Measurements from ENCODE around the gene CCDC88C.

Gene CCDC88C

GRCh38 chr14:91318911-91319310 is 98.7 kb downstream of the CCDC88C start:
- H3K4me3 ChIP-seq: no peak overlapping the region
- TF ChIP-seq CTCF (IDR thresholded peaks at IDR 0.05): no peak
- DNase-seq (ENCODE audit: low spot score): no peak
- no peak overlapping the region for H3K27ac ChIP-seq

GRCh38 chr14:91317381-91318308 is 100.0 kb downstream of the CCDC88C start:
- TF ChIP-seq CTCF (IDR thresholded peaks at IDR 0.05): no peak
- peak overlapping the region in 1 of 2 donors; percentile 34 for H3K27ac ChIP-seq

DNA sequence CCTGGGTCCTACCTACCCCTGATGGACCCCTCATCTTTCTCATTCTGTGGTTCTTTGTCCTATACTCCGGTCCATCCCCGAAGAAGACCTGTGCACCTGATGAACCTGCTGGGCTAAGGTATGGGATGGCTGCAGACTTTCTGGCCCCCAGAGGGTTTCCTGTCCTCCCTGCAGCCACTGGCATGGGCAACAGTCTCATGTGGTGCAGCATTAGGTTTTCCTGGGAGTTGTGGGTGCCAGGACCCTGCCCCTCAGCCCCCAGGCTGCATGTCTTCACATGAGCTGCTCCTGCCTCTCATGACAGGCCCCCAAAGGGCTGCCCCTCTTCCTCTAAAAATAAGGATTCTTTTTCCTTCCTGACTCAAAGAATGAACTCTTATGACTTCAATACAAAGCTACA is 100.9 kb downstream of the CCDC88C start:
- TF ChIP-seq CTCF (IDR thresholded peaks at IDR 0.05): no peak
- Histone ChIP-seq H3K27ac (no peak overlapping the region), H3K4me3 (no peak overlapping the region)
- no peak for DNase-seq (ENCODE audit: low spot score)

More at GRCh38 chr14:91317381-91318308, 100.0 kb downstream of the CCDC88C start:
- DNase-seq (ENCODE audit: low spot score): no peak
- H3K4me3 ChIP-seq: peak overlapping the region; percentile 21

DNA sequence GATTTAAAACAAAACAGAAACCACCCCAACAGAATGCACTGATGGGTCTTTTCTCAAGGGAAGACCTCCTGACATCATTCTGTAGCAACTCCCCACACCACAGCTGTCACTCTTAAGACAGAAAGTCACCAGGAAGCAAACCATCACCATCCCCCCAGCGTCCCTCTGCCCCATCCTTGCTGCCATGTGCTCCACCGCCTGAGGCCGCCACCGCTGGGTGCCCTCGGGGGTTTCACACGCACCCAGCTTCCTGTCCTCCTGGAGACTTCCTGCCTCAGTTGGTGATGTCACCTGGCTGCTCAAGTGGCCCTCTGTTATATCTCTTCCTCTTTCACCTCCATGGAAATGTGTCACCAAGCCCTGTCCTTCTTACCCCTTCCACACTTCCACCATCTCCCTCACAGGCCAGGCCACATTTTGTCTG is 101.8 kb downstream of the CCDC88C start:
- no peak for DNase-seq (ENCODE audit: low spot score)
- Histone ChIP-seq H3K4me3 (no peak overlapping the region), H3K27ac (no peak overlapping the region)
- no peak for TF ChIP-seq CTCF (IDR thresholded peaks at IDR 0.05)

GRCh38 chr14:91313852-91314251 is 103.8 kb downstream of the CCDC88C start:
- Histone ChIP-seq H3K4me3 (no peak overlapping the region), H3K27ac (no peak overlapping the region)
- no peak for DNase-seq (ENCODE audit: low spot score)
- no peak for TF ChIP-seq CTCF (IDR thresholded peaks at IDR 0.05)

DNA sequence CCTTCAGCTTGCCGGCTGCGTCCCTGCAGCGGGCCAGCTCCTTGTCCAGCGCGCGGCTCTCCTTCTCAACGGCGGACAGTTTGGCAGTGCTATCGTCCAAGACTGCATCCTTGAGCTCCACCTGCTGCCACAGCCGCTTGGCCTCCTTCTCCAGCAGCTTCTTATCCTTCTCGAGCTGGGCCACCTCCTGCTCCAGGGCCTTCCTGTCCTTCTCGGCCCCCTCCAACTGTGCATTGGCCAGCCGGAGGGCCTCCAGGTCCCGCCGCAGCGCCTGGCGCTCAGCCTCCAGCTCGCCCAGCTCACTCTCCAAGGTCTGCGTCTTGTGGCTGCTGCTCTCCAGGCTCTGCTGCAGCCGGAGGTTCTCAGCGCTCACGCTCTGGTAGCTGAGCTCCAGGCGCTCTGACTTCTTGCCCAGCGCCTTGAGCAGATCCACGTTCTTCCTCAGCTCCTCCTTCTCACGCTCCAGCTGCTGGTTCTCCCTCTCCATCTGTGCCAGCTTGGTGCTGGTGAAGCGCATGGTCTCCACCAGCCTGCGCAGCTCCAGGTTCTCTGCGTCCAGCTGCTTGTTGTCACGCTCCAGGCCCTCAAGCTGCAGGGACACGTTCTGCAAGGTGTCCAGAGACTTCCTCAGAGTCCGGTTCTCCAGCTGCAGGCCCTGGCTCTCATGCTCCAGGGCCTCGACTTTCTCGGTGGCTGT is 104.3 kb downstream of the CCDC88C start:
- Histone ChIP-seq H3K4me3 (no peak overlapping the region), H3K27ac (no peak overlapping the region)
- no peak for TF ChIP-seq CTCF (IDR thresholded peaks at IDR 0.05)
- DNase-seq (ENCODE audit: low spot score): no peak
